OCI-LY1 (cell line): ENCODE measurements around the gene RRAS2.

Source experiments
- H2AFZ ChIP-seq: fragments of 200-600 bp; sonication (generic), shearing (Covaris generic); 2 replicates; pipeline ENCODE4 v1.6.0; 2014; ENCODE audit warnings: antibody characterized with exemption, mild to moderate bottlenecking, low read length
- H3F3A ChIP-seq: fragments of 200-600 bp; sonication (generic), shearing (Covaris generic); 2 replicates; pipeline ENCODE4 v1.6.0; 2014; ENCODE audit warnings: mild to moderate bottlenecking, antibody characterized with exemption, low read length, moderate library complexity; ENCODE audit not compliant: insufficient read depth
- H3K27ac ChIP-seq: fragments of 200-600 bp; sonication (generic); 2 replicates; pipeline ENCODE4 v1.5.1; 2014; ENCODE audit warnings: low read length, mixed run types, mild to moderate bottlenecking, low read depth; ENCODE audit not compliant: poor library complexity, severe bottlenecking
- H3K27me3 ChIP-seq: fragments of 200-600 bp; sonication (generic); 2 replicates; pipeline ENCODE4 v1.6.0; 2014; ENCODE audit warnings: antibody characterized with exemption, mild to moderate bottlenecking, low read length, moderate library complexity; ENCODE audit not compliant: insufficient read depth
- H3K36me3 ChIP-seq: fragments of 200-600 bp; sonication (generic); 2 replicates; pipeline ENCODE4 v1.6.1; 2014; ENCODE audit warnings: mild to moderate bottlenecking, antibody characterized with exemption, low read length, moderate library complexity, mixed read lengths; ENCODE audit not compliant: insufficient read depth
- H3K4me1 ChIP-seq: fragments of 200-600 bp; sonication (generic); 2 replicates; pipeline ENCODE4 v1.5.1; 2014; ENCODE audit warnings: mild to moderate bottlenecking, low read length, moderate library complexity; ENCODE audit not compliant: insufficient read depth, severe bottlenecking
- H3K4me2 ChIP-seq: fragments of 200-600 bp; sonication (generic), shearing (Covaris generic); 2 replicates; pipeline ENCODE4 v1.6.1; 2014; ENCODE audit warnings: low read length
- H3K4me3 ChIP-seq: fragments of 200-600 bp; sonication (generic); 2 replicates; pipeline ENCODE4 v1.5.1; 2014; ENCODE audit warnings: low read length, low read depth, mild to moderate bottlenecking, mixed read lengths; ENCODE audit not compliant: poor library complexity, severe bottlenecking
- H3K79me2 ChIP-seq: fragments of 200-600 bp; shearing (Covaris generic); 2 replicates; pipeline ENCODE4 v1.6.1; 2016; ENCODE audit warnings: mixed run types, low read length, mixed read lengths; ENCODE audit not compliant: insufficient read depth
- H3K9ac ChIP-seq: fragments of 200-600 bp; sonication (generic), shearing (Covaris generic); 2 replicates; pipeline ENCODE4 v1.6.1; 2014; ENCODE audit warnings: mild to moderate bottlenecking, low read length, mixed read lengths
- H3K9me2 ChIP-seq: fragments of 200-600 bp; sonication (generic), shearing (Covaris generic); 2 replicates; pipeline ENCODE4 v1.6.1; 2014; ENCODE audit warnings: low read depth, mild to moderate bottlenecking, low read length, mixed read lengths
- H3K9me3 ChIP-seq: fragments of 200-600 bp; shearing (Covaris generic); 2 replicates; pipeline ENCODE4 v1.6.1; 2014; ENCODE audit warnings: low read length, mixed read lengths
- H4K20me1 ChIP-seq: fragments of 200-600 bp; sonication (generic), shearing (Covaris generic); 2 replicates; pipeline ENCODE4 v1.6.0; 2016; ENCODE audit warnings: mild to moderate bottlenecking, low read length; ENCODE audit not compliant: insufficient read depth
- EZH2 ChIP-seq: fragments of 200-600 bp; sonication (generic), shearing (Covaris generic); IDR thresholded peaks from 2 replicates; pipeline ENCODE4 v1.8.0; 2017; ENCODE audit warnings: borderline replicate concordance, mixed run types, mild to moderate bottlenecking, antibody characterized with exemption, low read length, moderate library complexity, mixed read lengths
- TF ChIP-seq, protein P1 (sequence below): fragments of 200-600 bp; sonication (generic), shearing (Covaris generic); IDR thresholded peaks from 2 replicates; pipeline ENCODE4 v1.5.1; 2017; ENCODE audit warnings: mild to moderate bottlenecking, antibody characterized with exemption, low read length, moderate library complexity, mixed read lengths

RRAS2 gene

DNA sequence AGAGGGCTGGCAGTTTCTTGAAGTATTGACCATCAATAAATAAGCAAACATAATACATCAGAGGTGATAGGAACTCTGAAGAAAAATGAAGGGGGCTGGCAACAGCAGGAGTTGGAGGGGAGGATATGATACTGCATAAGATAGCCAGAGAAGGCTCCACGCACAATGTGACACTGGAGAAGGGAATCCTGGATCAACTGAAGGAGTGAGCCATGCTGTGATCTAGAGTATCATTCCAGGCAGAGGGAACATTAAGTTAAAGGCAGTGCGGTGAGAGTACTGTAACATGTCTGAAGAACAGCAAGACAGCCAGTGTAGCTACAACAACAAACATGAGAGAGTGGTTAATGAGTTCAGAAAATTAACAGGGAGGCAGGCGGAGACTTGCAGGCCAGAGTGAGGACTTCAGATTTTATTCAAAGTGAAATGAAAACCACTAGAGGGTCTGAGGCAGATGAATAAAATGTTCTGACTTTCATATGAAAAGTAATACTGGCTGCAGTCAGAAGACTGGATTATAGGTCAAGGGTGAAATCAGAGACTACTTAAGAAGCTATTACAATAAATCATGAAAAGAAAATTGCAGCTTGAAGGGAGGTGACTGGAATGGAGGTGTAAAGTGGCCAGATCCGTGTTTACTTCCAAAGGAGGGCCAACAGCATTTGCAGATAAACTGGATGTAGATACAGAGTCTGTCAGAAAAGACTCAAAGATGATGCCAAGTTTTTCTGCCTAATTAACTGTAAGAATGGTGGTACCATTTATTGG is 49.4 kb downstream of the RRAS2 start:
- peaks cover 70% of the 10 kb centered on the region for H3K4me1 ChIP-seq
- no peaks in the 10 kb centered on the region for H3K9me3 ChIP-seq
- no peak overlapping the region for H3K9ac ChIP-seq
- peaks cover 7% of the 10 kb centered on the region; the same call in 1 of the 2 replicates for H3K79me2 ChIP-seq
- H2AFZ ChIP-seq = no peak overlapping the region
- peak overlapping the region; percentile 42 for H3K27ac ChIP-seq
- H3K4me3 ChIP-seq = no peak overlapping the region
- H3K4me2 ChIP-seq = no peak overlapping the region
- no peaks in the 10 kb centered on the region for H4K20me1 ChIP-seq
- H3K9me2 ChIP-seq = no peaks in the 10 kb centered on the region
- TF ChIP-seq, protein P1, sequence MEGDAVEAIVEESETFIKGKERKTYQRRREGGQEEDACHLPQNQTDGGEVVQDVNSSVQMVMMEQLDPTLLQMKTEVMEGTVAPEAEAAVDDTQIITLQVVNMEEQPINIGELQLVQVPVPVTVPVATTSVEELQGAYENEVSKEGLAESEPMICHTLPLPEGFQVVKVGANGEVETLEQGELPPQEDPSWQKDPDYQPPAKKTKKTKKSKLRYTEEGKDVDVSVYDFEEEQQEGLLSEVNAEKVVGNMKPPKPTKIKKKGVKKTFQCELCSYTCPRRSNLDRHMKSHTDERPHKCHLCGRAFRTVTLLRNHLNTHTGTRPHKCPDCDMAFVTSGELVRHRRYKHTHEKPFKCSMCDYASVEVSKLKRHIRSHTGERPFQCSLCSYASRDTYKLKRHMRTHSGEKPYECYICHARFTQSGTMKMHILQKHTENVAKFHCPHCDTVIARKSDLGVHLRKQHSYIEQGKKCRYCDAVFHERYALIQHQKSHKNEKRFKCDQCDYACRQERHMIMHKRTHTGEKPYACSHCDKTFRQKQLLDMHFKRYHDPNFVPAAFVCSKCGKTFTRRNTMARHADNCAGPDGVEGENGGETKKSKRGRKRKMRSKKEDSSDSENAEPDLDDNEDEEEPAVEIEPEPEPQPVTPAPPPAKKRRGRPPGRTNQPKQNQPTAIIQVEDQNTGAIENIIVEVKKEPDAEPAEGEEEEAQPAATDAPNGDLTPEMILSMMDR = no peak
- H3K36me3 ChIP-seq = no peaks in the 10 kb centered on the region
- H3K27me3 ChIP-seq = no peaks in the 10 kb centered on the region
- H3F3A ChIP-seq = no peaks in the 10 kb centered on the region

DNA sequence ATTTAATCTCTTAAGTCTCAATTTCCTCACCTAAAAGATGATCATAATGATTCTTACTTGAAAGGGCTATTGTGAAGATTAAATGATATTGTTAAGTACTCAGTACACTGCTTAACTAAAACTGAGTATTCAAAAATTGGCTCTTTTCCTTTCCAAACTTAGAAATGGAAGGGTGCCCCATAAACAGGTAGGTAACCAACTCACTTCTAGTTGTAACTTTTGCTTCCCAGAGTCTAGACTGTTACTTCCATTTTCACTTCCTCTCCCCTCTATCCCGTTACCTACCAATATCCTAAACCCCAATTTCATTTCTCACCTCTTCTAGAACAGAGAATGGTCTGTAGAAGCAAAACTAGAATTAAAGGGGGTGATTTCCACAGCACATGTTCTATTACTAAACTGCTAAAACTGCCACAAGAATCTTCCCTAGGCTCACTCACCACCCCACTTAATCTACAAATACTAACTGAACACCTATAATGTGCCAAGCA is 50.0 kb downstream of the RRAS2 start:
- Histone ChIP-seq H3K79me2 (peaks cover 7% of the 10 kb centered on the region; the same call in 1 of the 2 replicates), H3K4me2 (no peak overlapping the region), H3K9me2 (no peaks in the 10 kb centered on the region)

DNA sequence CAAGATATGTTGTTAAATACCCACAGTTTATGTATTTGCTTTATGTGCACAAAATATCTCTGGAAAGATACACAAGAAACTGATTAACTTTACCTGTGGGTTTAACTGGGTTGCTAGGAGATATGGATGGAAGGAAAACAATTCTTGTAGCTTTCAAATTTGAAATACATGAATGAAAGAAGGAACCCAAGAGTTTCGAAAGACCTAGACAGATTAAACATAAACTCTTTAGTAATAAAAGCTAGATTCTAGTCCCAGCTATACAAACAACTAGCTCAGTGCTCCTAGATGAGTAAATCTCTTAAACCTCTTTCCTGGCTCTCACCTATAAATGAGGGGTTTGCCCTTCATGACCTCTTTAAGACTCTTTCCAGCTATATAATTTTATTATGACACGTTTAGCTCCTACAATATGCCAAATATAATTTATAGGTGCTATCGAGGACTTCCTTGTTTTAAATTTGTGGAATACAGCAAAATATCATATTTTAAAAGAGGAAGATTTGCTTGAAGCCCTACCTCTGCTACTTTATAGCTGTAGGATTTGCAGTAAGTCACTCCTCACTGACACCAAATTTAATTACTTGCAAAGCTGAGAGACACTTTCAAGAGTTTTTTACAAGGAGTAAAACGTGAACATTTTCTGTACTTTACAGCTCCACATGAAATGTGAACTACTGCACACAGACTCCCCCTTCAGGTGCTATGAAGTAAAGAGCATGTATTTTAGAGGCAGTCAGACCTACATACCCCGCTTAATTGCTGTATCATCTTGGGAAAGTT is 50.7 kb downstream of the RRAS2 start:
- H3K9me2 ChIP-seq = no peaks in the 10 kb centered on the region
- no peak overlapping the region for H3K4me2 ChIP-seq
- no peak overlapping the region for H3K27ac ChIP-seq
- no peaks in the 10 kb centered on the region for H3K9me3 ChIP-seq
- H2AFZ ChIP-seq = no peak overlapping the region
- TF ChIP-seq, protein P1 = peak; percentile 54
- TF ChIP-seq EZH2 = no peak
- H3K9ac ChIP-seq = no peak overlapping the region
- no peaks in the 10 kb centered on the region for H3F3A ChIP-seq
- H4K20me1 ChIP-seq = no peaks in the 10 kb centered on the region
- no peak overlapping the region for H3K4me3 ChIP-seq
- H3K79me2 ChIP-seq = peaks cover 7% of the 10 kb centered on the region; the same call in 1 of the 2 replicates
- no peaks in the 10 kb centered on the region for H3K36me3 ChIP-seq
- H3K27me3 ChIP-seq = no peaks in the 10 kb centered on the region
- peaks cover 69% of the 10 kb centered on the region for H3K4me1 ChIP-seq

More for the DNA sequence above, 50.0 kb downstream of the RRAS2 start:
- no peaks in the 10 kb centered on the region for H3K9me3 ChIP-seq
- H2AFZ ChIP-seq = no peak overlapping the region
- TF ChIP-seq, protein P1 = no peak
- no peak for TF ChIP-seq EZH2
- H3K9ac ChIP-seq = no peak overlapping the region
- no peaks in the 10 kb centered on the region for H3F3A ChIP-seq
- H3K4me3 ChIP-seq = no peak overlapping the region
- H4K20me1 ChIP-seq = no peaks in the 10 kb centered on the region
- peak overlapping the region; percentile 42 for H3K27ac ChIP-seq
- no peaks in the 10 kb centered on the region for H3K36me3 ChIP-seq
- H3K27me3 ChIP-seq = no peaks in the 10 kb centered on the region
- H3K4me1 ChIP-seq = peaks cover 71% of the 10 kb centered on the region
